ENCODE measurements around the gene YPEL2. TPM values are rescaled to one million over a fixed set of nuclear protein-coding genes. Genes with fewer than 3 reads are reported as not detected.
"Not testable (repeated sequence)": the region's sequence is repeated elsewhere in the genome, so short reads cannot be mapped to it uniquely, and the experiment has no call there.

YPEL2 gene
- total and polyA plus RNA-seq, 3 experiments from 2014 or later = 6.7 to 21.0 (median 7.6) TPM

- no peaks in the 10 kb centered on the region for H3K4me1 ChIP-seq (ENCODE audit: insufficient read depth, low read length)
- ChIA-PET CTCF (interaction anchor here (1.5 kb wide), 1 partner anchor 13 kb away, joined by 3 read pairs; no protein-coding TSS in a partner anchor), POLR2A (no interaction called here)
- H3K36me3 Mint-ChIP-seq = no peaks in the 10 kb centered on the region
- no peaks in the 10 kb centered on the region for H3K27me3 ChIP-seq (ENCODE audit: insufficient read depth, low read length, poor library complexity, severe bottlenecking)
- H3K4me3 ChIP-seq (ENCODE audit: low read length) = no peak overlapping the region
- no peak overlapping the region for H3K27ac ChIP-seq (ENCODE audit: low read depth, low read length)
- H3K27ac Mint-ChIP-seq = no peak overlapping the region
- H3K27me3 Mint-ChIP-seq = peaks cover 3 to 8% of the 10 kb centered on the region in 2 donors
- no peaks in the 10 kb centered on the region for H3K4me1 Mint-ChIP-seq
- no peak for DNase-seq
- no peaks in the 10 kb centered on the region for H3K36me3 ChIP-seq (ENCODE audit: insufficient read depth, low read length)
- no peaks in the 10 kb centered on the region for H3K9me3 Mint-ChIP-seq
- no peak overlapping the region for H3K4me3 Mint-ChIP-seq
- no peaks in the 10 kb centered on the region for H3K9me3 ChIP-seq (ENCODE audit: low read length)
These were observed 32.9 kb upstream of the YPEL2 start for GRCh38 chr17:59298521-59298920.

- CTCF ChIA-PET = interaction anchor here (1.5 kb wide), 1 partner anchor 12 kb away, joined by 3 read pairs; no protein-coding TSS in a partner anchor
These were observed 31.9 kb upstream of the YPEL2 start for GRCh38 chr17:59299400-59300092.

GRCh38 chr17:59300941-59301340 lies 30.5 kb upstream of the YPEL2 start:
- peaks cover 0 to 3% (median 0%) of the 10 kb centered on the region in 5 donors for H3K9me3 Mint-ChIP-seq
- Histone ChIP-seq H3K27me3 (ENCODE audit: insufficient read depth, low read length, poor library complexity, severe bottlenecking) (no peaks in the 10 kb centered on the region), H3K27ac (ENCODE audit: low read depth, low read length) (no peak overlapping the region), H3K4me1 (ENCODE audit: insufficient read depth, low read length) (no peaks in the 10 kb centered on the region), H3K4me3 (ENCODE audit: low read length) (no peak overlapping the region), H3K9me3 (ENCODE audit: low read length) (no peaks in the 10 kb centered on the region), H3K36me3 (ENCODE audit: insufficient read depth, low read length) (no peaks in the 10 kb centered on the region)
- no peaks in the 10 kb centered on the region for H3K4me1 Mint-ChIP-seq
- H3K27ac Mint-ChIP-seq = no peak overlapping the region
- H3K27me3 Mint-ChIP-seq = peaks cover 8 to 13% of the 10 kb centered on the region in 2 donors
- no peak for DNase-seq
- POLR2A ChIA-PET = no interaction called here
- H3K4me3 Mint-ChIP-seq = no peak overlapping the region
- H3K36me3 Mint-ChIP-seq = no peaks in the 10 kb centered on the region
- CTCF ChIA-PET = no interaction called here

More at GRCh38 chr17:59299400-59300092, 31.9 kb upstream of the YPEL2 start:
- Mint-ChIP-seq H3K36me3 (no peaks in the 10 kb centered on the region), H3K4me1 (no peaks in the 10 kb centered on the region), H3K9me3 (peaks cover 0 to 3% (median 0%) of the 10 kb centered on the region in 5 donors), H3K4me3 (no peak overlapping the region), H3K27ac (no peak overlapping the region), H3K27me3 (peaks cover 7 to 8% of the 10 kb centered on the region in 2 donors)
- no peaks in the 10 kb centered on the region for H3K27me3 ChIP-seq (ENCODE audit: insufficient read depth, low read length, poor library complexity, severe bottlenecking)
- no peaks in the 10 kb centered on the region for H3K36me3 ChIP-seq (ENCODE audit: insufficient read depth, low read length)
- no peaks in the 10 kb centered on the region for H3K4me1 ChIP-seq (ENCODE audit: insufficient read depth, low read length)
- no peak overlapping the region for H3K27ac ChIP-seq (ENCODE audit: low read depth, low read length)
- no peak overlapping the region for H3K4me3 ChIP-seq (ENCODE audit: low read length)
- DNase-seq = no peak
- H3K9me3 ChIP-seq (ENCODE audit: low read length) = no peaks in the 10 kb centered on the region
- POLR2A ChIA-PET = no interaction called here

GRCh38 chr17:59304811-59305210 lies 26.6 kb upstream of the YPEL2 start:
- Histone ChIP-seq H3K27me3 (ENCODE audit: insufficient read depth, low read length, poor library complexity, severe bottlenecking) (no peaks in the 10 kb centered on the region), H3K36me3 (ENCODE audit: insufficient read depth, low read length) (no peaks in the 10 kb centered on the region), H3K4me1 (ENCODE audit: insufficient read depth, low read length) (no peaks in the 10 kb centered on the region), H3K27ac (ENCODE audit: low read depth, low read length) (no peak overlapping the region), H3K4me3 (ENCODE audit: low read length) (no peak overlapping the region), H3K9me3 (ENCODE audit: low read length) (no peaks in the 10 kb centered on the region)
- Mint-ChIP-seq H3K4me3 (no peak overlapping the region), H3K27me3 (peaks cover 8 to 12% of the 10 kb centered on the region in 2 donors), H3K36me3 (no peaks in the 10 kb centered on the region), H3K27ac (no peak overlapping the region), H3K4me1 (no peaks in the 10 kb centered on the region), H3K9me3 (peaks cover 0 to 3% (median 0%) of the 10 kb centered on the region in 5 donors)
- DNase-seq = no peak
- ChIA-PET CTCF (no interaction called here), POLR2A (interaction anchor here (0.6 kb wide), 1 partner anchor 24 kb away, joined by 7 read pairs; no protein-coding TSS in a partner anchor)

GRCh38 chr17:59310263-59310920 lies 21.1 kb upstream of the YPEL2 start:
- Histone ChIP-seq H3K27ac (ENCODE audit: low read depth, low read length) (no peak overlapping the region), H3K9me3 (ENCODE audit: low read length) (no peaks in the 10 kb centered on the region), H3K4me3 (ENCODE audit: low read length) (no peak overlapping the region), H3K4me1 (ENCODE audit: insufficient read depth, low read length) (no peaks in the 10 kb centered on the region), H3K27me3 (ENCODE audit: insufficient read depth, low read length, poor library complexity, severe bottlenecking) (no peaks in the 10 kb centered on the region), H3K36me3 (ENCODE audit: insufficient read depth, low read length) (no peaks in the 10 kb centered on the region)
- no peaks in the 10 kb centered on the region for H3K36me3 Mint-ChIP-seq
- H3K9me3 Mint-ChIP-seq = no peaks in the 10 kb centered on the region
- POLR2A ChIA-PET = no interaction called here
- H3K27me3 Mint-ChIP-seq = peaks cover 2 to 4% of the 10 kb centered on the region in 2 donors
- DNase-seq = no peak
- H3K27ac Mint-ChIP-seq = no peak overlapping the region
- no peak overlapping the region for H3K4me3 Mint-ChIP-seq
- H3K4me1 Mint-ChIP-seq = peaks cover 0 to 6% (median 0%) of the 10 kb centered on the region in 3 donors
- CTCF ChIA-PET = interaction anchor here (0.9 to 9.8 kb wide), 13 partner anchors 10 to 309 kb away, joined by 3 to 175 read pairs (median 6); no protein-coding TSS in a partner anchor

GRCh38 chr17:59311051-59311468 lies 20.4 kb upstream of the YPEL2 start:
- no peaks in the 10 kb centered on the region for H3K36me3 ChIP-seq (ENCODE audit: insufficient read depth, low read length)
- no peaks in the 10 kb centered on the region for H3K4me1 ChIP-seq (ENCODE audit: insufficient read depth, low read length)
- Mint-ChIP-seq H3K27ac (no peak overlapping the region), H3K4me3 (no peak overlapping the region), H3K4me1 (peaks cover 0 to 6% (median 0%) of the 10 kb centered on the region in 3 donors), H3K9me3 (no peaks in the 10 kb centered on the region), H3K27me3 (peaks cover 0 to 3% of the 10 kb centered on the region in 2 donors), H3K36me3 (no peaks in the 10 kb centered on the region)
- DNase-seq = peak in 3 of 5 donors; percentile 51 to 64 (median 51)
- ChIA-PET POLR2A (no interaction called here), CTCF (interaction anchor here (0.7 to 9.8 kb wide), 14 partner anchors 10 to 308 kb away, joined by 3 to 175 read pairs (median 5); no protein-coding TSS in a partner anchor)
- no peak overlapping the region for H3K27ac ChIP-seq (ENCODE audit: low read depth, low read length)
- no peak overlapping the region for H3K4me3 ChIP-seq (ENCODE audit: low read length)
- no peaks in the 10 kb centered on the region for H3K9me3 ChIP-seq (ENCODE audit: low read length)
- no peaks in the 10 kb centered on the region for H3K27me3 ChIP-seq (ENCODE audit: insufficient read depth, low read length, poor library complexity, severe bottlenecking)

- POLR2A ChIA-PET; H3K9me3 Mint-ChIP-seq; H3K4me1 ChIP-seq (ENCODE audit: insufficient read depth, low read length); H3K27me3 ChIP-seq (ENCODE audit: insufficient read depth, low read length, poor library complexity, severe bottlenecking); H3K9me3 ChIP-seq (ENCODE audit: low read length); H3K36me3 Mint-ChIP-seq; H3K4me3 Mint-ChIP-seq; DNase-seq; H3K27me3 Mint-ChIP-seq; H3K27ac Mint-ChIP-seq; H3K36me3 ChIP-seq (ENCODE audit: insufficient read depth, low read length); H3K4me1 Mint-ChIP-seq; H3K4me3 ChIP-seq (ENCODE audit: low read length); H3K27ac ChIP-seq (ENCODE audit: low read depth, low read length): not testable (repeated sequence)
- CTCF ChIA-PET = interaction anchor here (0.7 to 9.8 kb wide), 11 partner anchors 9 to 308 kb away, joined by 3 to 175 read pairs (median 7); no protein-coding TSS in a partner anchor
These were observed 19.9 kb upstream of the YPEL2 start for GRCh38 chr17:59311521-59311920.

GRCh38 chr17:59315866-59316265 lies 15.6 kb upstream of the YPEL2 start:
- Mint-ChIP-seq H3K36me3 (no peaks in the 10 kb centered on the region), H3K4me1 (peaks cover 0 to 4% (median 0%) of the 10 kb centered on the region in 3 donors), H3K4me3 (no peak overlapping the region), H3K9me3 (no peaks in the 10 kb centered on the region), H3K27me3 (no peaks in the 10 kb centered on the region), H3K27ac (no peak overlapping the region)
- no peaks in the 10 kb centered on the region for H3K36me3 ChIP-seq (ENCODE audit: insufficient read depth, low read length)
- ChIA-PET POLR2A (no interaction called here), CTCF (interaction anchor here (0.8 to 9.8 kb wide), 7 partner anchors 10 to 124 kb away, joined by 3 to 175 read pairs (median 5); partner anchors contain the start of gene YPEL2)
- no peaks in the 10 kb centered on the region for H3K9me3 ChIP-seq (ENCODE audit: low read length)
- no peaks in the 10 kb centered on the region for H3K4me1 ChIP-seq (ENCODE audit: insufficient read depth, low read length)
- H3K4me3 ChIP-seq (ENCODE audit: low read length) = no peak overlapping the region
- H3K27ac ChIP-seq (ENCODE audit: low read depth, low read length) = no peak overlapping the region
- DNase-seq = no peak
- no peaks in the 10 kb centered on the region for H3K27me3 ChIP-seq (ENCODE audit: insufficient read depth, low read length, poor library complexity, severe bottlenecking)

Measured in CD8-positive, alpha-beta memory T cell (primary cell).